Right atrium auricular region (tissue), 2 donors: Measurements from ENCODE around the gene MAML1. TPM values are rescaled to one million over a fixed set of nuclear protein-coding genes. Genes with fewer than 3 reads are reported as not detected.
A peak's percentile ranks its signal among the peaks of the same experiment; 100 is the strongest.
"Not testable (repeated sequence)": the region's sequence is repeated elsewhere in the genome, so short reads cannot be mapped to it uniquely, and the experiment has no call there.

ENCODE experiments used
- DNase-seq: peaks from one replicate; pipeline ENCODE4 v3.0.0-alpha.2; 2019; ENCODE audit warnings: low spot score
- H3K27ac ChIP-seq, 2 donors: fragments of 200-600 bp; sonication (generic); 1 replicate in 1 of 2; 2 replicates in 1 of 2; pipeline ENCODE4 v1.5.1; 2016 to 2019
- H3K27me3 ChIP-seq, 2 donors: fragments of 200-600 bp; sonication (generic); one replicate each; pipeline versions ENCODE4 v1.5.1 to v1.6.0; 2017 to 2019
- H3K36me3 ChIP-seq: fragments of 200-600 bp; sonication (generic); one replicate; pipeline ENCODE4 v1.5.1; 2016
- H3K4me1 ChIP-seq, 2 donors: fragments of 200-600 bp; sonication (generic); one replicate each; pipeline versions ENCODE4 v1.5.1 to v1.6.0; 2017 to 2019
- H3K4me3 ChIP-seq, 2 donors: fragments of 200-600 bp; sonication (generic); 1 replicate in 1 of 2; 2 replicates in 1 of 2; pipeline ENCODE4 v1.5.1; 2017 to 2019; ENCODE audit warnings: mild to moderate bottlenecking in 1 of 2, moderate library complexity in 1 of 2
- H3K9me3 ChIP-seq, 2 donors: fragments of 200-600 bp; sonication (generic); one replicate each; pipeline ENCODE4 v1.5.1; 2019
- CTCF ChIP-seq, 2 donors: fragments of 200-600 bp; sonication (generic); IDR thresholded peaks; one replicate each; pipeline ENCODE4 v1.5.1; 2019; ENCODE audit warnings: antibody characterized with exemption in 2 of 2
- total RNA-seq, 2 donors: library from RNA; depleted of rRNA; stranded (reverse); fragments of >200 nt; gene quantifications; one replicate each; pipeline ENCODE4 v1.1.0, GENCODE V29; 2016

MAML1 gene
- total RNA-seq, result 10 to 100 TPM; 10.8 to 16.6 TPM

GRCh38 chr5:179732412-179732917 is at the start of gene MAML1:
Gene MAML1 (plus strand): TSS chr5:179732822. CDS start chr5:179733113, 291 bp downstream.
- Histone ChIP-seq H3K4me3 (peak within 1 kb of the TSS; percentile 85 to 90), H3K27me3 (no peaks in the 10 kb centered on the region), H3K9me3 (no peaks in the 10 kb centered on the region), H3K36me3 (peaks cover 37% of the 10 kb centered on the region), H3K4me1 (peaks cover 0 to 43% of the 10 kb centered on the region in 2 donors), H3K27ac (peak within 1 kb of the TSS; percentile 89 to 92)
- no peak for TF ChIP-seq CTCF (IDR thresholded peaks at IDR 0.05)
- peak; percentile 100 for DNase-seq

GRCh38 chr5:179689212-179689611 is 43.4 kb upstream of the MAML1 start:
- not testable (repeated sequence) for DNase-seq, H3K36me3 ChIP-seq, H3K9me3 ChIP-seq, H3K27ac ChIP-seq, H3K27me3 ChIP-seq, H3K4me3 ChIP-seq, H3K4me1 ChIP-seq

GRCh38 chr5:179694561-179694960 is 38.1 kb upstream of the MAML1 start:
- Histone ChIP-seq H3K27ac (no peak overlapping the region), H3K4me3 (no peak overlapping the region), H3K9me3 (no peaks in the 10 kb centered on the region), H3K4me1 (peaks cover 0 to 11% of the 10 kb centered on the region in 2 donors), H3K36me3 (no peaks in the 10 kb centered on the region), H3K27me3 (no peaks in the 10 kb centered on the region)
- DNase-seq, result no peak
- TF ChIP-seq CTCF (IDR thresholded peaks at IDR 0.05), result no peak

- H3K27ac ChIP-seq, result no peak overlapping the region
- no peak for TF ChIP-seq CTCF (IDR thresholded peaks at IDR 0.05)
Measured at GRCh38 chr5:179696603-179697002, 36.0 kb upstream of the MAML1 start.

GRCh38 chr5:179697108-179697507 is 35.5 kb upstream of the MAML1 start:
- H3K36me3 ChIP-seq, result no peaks in the 10 kb centered on the region
- H3K4me1 ChIP-seq, result peaks cover 0 to 31% of the 10 kb centered on the region in 2 donors
- peak overlapping the region; percentile 93 to 97 for H3K27ac ChIP-seq
- no peak for TF ChIP-seq CTCF (IDR thresholded peaks at IDR 0.05)
- no peak for DNase-seq
- no peaks in the 10 kb centered on the region for H3K9me3 ChIP-seq
- H3K27me3 ChIP-seq, result no peaks in the 10 kb centered on the region
- no peak overlapping the region for H3K4me3 ChIP-seq

More at GRCh38 chr5:179696603-179697002, 36.0 kb upstream of the MAML1 start:
- DNase-seq, result no peak
- H3K4me1 ChIP-seq, result peaks cover 0 to 26% of the 10 kb centered on the region in 2 donors
- no peaks in the 10 kb centered on the region for H3K27me3 ChIP-seq
- H3K4me3 ChIP-seq, result no peak overlapping the region
- H3K36me3 ChIP-seq, result no peaks in the 10 kb centered on the region
- no peaks in the 10 kb centered on the region for H3K9me3 ChIP-seq

- H3K27me3 ChIP-seq, DNase-seq, H3K9me3 ChIP-seq, H3K36me3 ChIP-seq: not testable (repeated sequence)
- H3K4me1 ChIP-seq, result peaks cover 0 to 35% of the 10 kb centered on the region in 2 donors
- peak overlapping the region; percentile 93 to 97 for H3K27ac ChIP-seq
- H3K4me3 ChIP-seq, result peak overlapping the region; percentile 54 to 99
Measured at GRCh38 chr5:179697543-179697942, 35.1 kb upstream of the MAML1 start.
